ENCODE results near the gene CYP4V2. TPM values are rescaled to one million over a fixed set of nuclear protein-coding genes. Genes with fewer than 3 reads are reported as not detected.

The CYP4V2 gene
- polyA plus RNA-seq, 1 donor from 2014 or later = 5.6 TPM

Other genes starting within 250 kb of the CYP4V2 start
- not detected in 2 replicates for gene TLR3, start 122.4 kb upstream of the CYP4V2 start, polyA plus RNA-seq
- gene FAM149A, start 86.9 kb upstream of the CYP4V2 start, polyA plus RNA-seq = 9.1 and 12.2 TPM in 2 replicates
- not detected in 2 replicates for gene KLKB1, start 35.9 kb downstream of the CYP4V2 start, polyA plus RNA-seq
- gene F11, start 74.6 kb downstream of the CYP4V2 start, polyA plus RNA-seq = not detected in 2 replicates